GDM1 (cell line): ENCODE data around the gene SLC31A1.

Source experiments
- DNase-seq: peaks from one replicate; lab custom pipeline; 2025; lab: John Stamatoyannopoulos, UW

The SLC31A1 gene

GRCh38 chr9:113306566-113306965 lies 85.2 kb downstream of the SLC31A1 start:
- DNase-seq: no peak

- DNase-seq: no peak
Measured at GRCh38 chr9:113307396-113307975, 86.1 kb downstream of the SLC31A1 start.

GRCh38 chr9:113309204-113309813 lies 88.0 kb downstream of the SLC31A1 start:
- DNase-seq: no peak

- DNase-seq: no peak
Measured at GRCh38 chr9:113310538-113310937, 89.2 kb downstream of the SLC31A1 start.

GRCh38 chr9:113311961-113312360 lies 90.6 kb downstream of the SLC31A1 start:
- no peak for DNase-seq

- no peak for DNase-seq
Measured at GRCh38 chr9:113313261-113313660, 91.9 kb downstream of the SLC31A1 start.
